HPDE6-E6E7 (cell line): ENCODE results near the gene AKIP1.
"Not testable (repeated sequence)": the region's sequence is repeated elsewhere in the genome, so short reads cannot be mapped to it uniquely, and the experiment has no call there.

ENCODE experiments used
- DNase-seq: peaks from one replicate; pipeline ENCODE4 v3.0.0; 2011; ENCODE audit warnings: missing footprints; ENCODE audit errors: extremely low spot score

AKIP1 gene

GRCh38 chr11:8911029-8911823, at the start of gene AKIP1:
AKIP1 (plus strand) TSS chr11:8911189; CDS start chr11:8911450, 261 bp downstream.
- DNase-seq, result peak; percentile 86

GRCh38 chr11:8863838-8864237, 47.2 kb upstream of the AKIP1 start:
- no peak for DNase-seq

GRCh38 chr11:8865304-8865703, 45.7 kb upstream of the AKIP1 start:
- DNase-seq, result no peak

- no peak for DNase-seq
These were observed 44.0 kb upstream of the AKIP1 start for GRCh38 chr11:8867035-8867434.

- DNase-seq, result no peak
These were observed 42.9 kb upstream of the AKIP1 start for GRCh38 chr11:8867931-8868631.

GRCh38 chr11:8870411-8871170, 40.4 kb upstream of the AKIP1 start:
- DNase-seq, result peak; percentile 44

- peak; percentile 37 for DNase-seq
These were observed 39.7 kb upstream of the AKIP1 start for GRCh38 chr11:8871171-8871775.

GRCh38 chr11:8871962-8872361, 39.0 kb upstream of the AKIP1 start:
- no peak for DNase-seq

- DNase-seq, result no peak
These were observed 37.1 kb upstream of the AKIP1 start for GRCh38 chr11:8873741-8874405.

GRCh38 chr11:8878771-8879170, 32.2 kb upstream of the AKIP1 start:
- no peak for DNase-seq

- not testable (repeated sequence) for DNase-seq
These were observed 29.4 kb upstream of the AKIP1 start for GRCh38 chr11:8881585-8881984.

- no peak for DNase-seq
These were observed 24.7 kb upstream of the AKIP1 start for GRCh38 chr11:8886322-8886721.

GRCh38 chr11:8891185-8891584, 19.8 kb upstream of the AKIP1 start:
- not testable (repeated sequence) for DNase-seq

- DNase-seq, result no peak
These were observed 11.8 kb upstream of the AKIP1 start for GRCh38 chr11:8899119-8899753.

GRCh38 chr11:8905528-8906165, 5.3 kb upstream of the AKIP1 start:
- DNase-seq, result peak; percentile 13

GRCh38 chr11:8907116-8907515, 3.9 kb upstream of the AKIP1 start:
- no peak for DNase-seq

GRCh38 chr11:8908099-8908498, 2.9 kb upstream of the AKIP1 start:
- no peak for DNase-seq

GRCh38 chr11:8910649-8911026, 351 bp upstream of the AKIP1 start:
- no peak for DNase-seq

- peak; percentile 19 for DNase-seq
These were observed 3.1 kb downstream of the AKIP1 start for GRCh38 chr11:8913961-8914660.

- no peak for DNase-seq
These were observed 3.7 kb downstream of the AKIP1 start for GRCh38 chr11:8914661-8915018.
